GM21390 (cell line): Measurements from ENCODE around the gene NINJ2.

Source experiments
- ATAC-seq: cut with Tn5 transposase; IDR thresholded peaks from one replicate; pipeline ENCODE4 v1.9.1; 2021; ENCODE audit not compliant: unreplicated experiment

Gene NINJ2

GRCh38 chr12:617304-617915 lies 45.8 kb downstream of the NINJ2 start:
- no peak for ATAC-seq

GRCh38 chr12:615620-616019 lies 47.6 kb downstream of the NINJ2 start:
- no peak for ATAC-seq

- no peak for ATAC-seq
These were observed 48.8 kb downstream of the NINJ2 start for GRCh38 chr12:614411-614970.

GRCh38 chr12:613996-614395 lies 49.2 kb downstream of the NINJ2 start:
- no peak for ATAC-seq

GRCh38 chr12:612886-613285 lies 50.4 kb downstream of the NINJ2 start:
- no peak for ATAC-seq

GRCh38 chr12:612293-612692 lies 51.0 kb downstream of the NINJ2 start:
- no peak for ATAC-seq

- ATAC-seq = no peak
These were observed 51.5 kb downstream of the NINJ2 start for GRCh38 chr12:611721-612120.

GRCh38 chr12:608921-609320 lies 54.3 kb downstream of the NINJ2 start:
- no peak for ATAC-seq

- ATAC-seq = no peak
These were observed 54.8 kb downstream of the NINJ2 start for GRCh38 chr12:608413-608812.

GRCh38 chr12:607541-608001 lies 55.7 kb downstream of the NINJ2 start:
- ATAC-seq = no peak

GRCh38 chr12:604956-605355 lies 58.3 kb downstream of the NINJ2 start:
- no peak for ATAC-seq

GRCh38 chr12:602700-603068 lies 60.6 kb downstream of the NINJ2 start:
- no peak for ATAC-seq

GRCh38 chr12:601976-602699 lies 61.1 kb downstream of the NINJ2 start:
- no peak for ATAC-seq

GRCh38 chr12:599756-600155 lies 63.5 kb downstream of the NINJ2 start:
- ATAC-seq = no peak

- ATAC-seq = no peak
These were observed 65.2 kb downstream of the NINJ2 start for GRCh38 chr12:597926-598568.

- ATAC-seq = no peak
These were observed 69.6 kb downstream of the NINJ2 start for GRCh38 chr12:593396-594270.

GRCh38 chr12:592024-592505 lies 71.2 kb downstream of the NINJ2 start:
- no peak for ATAC-seq

GRCh38 chr12:591167-592023 lies 71.8 kb downstream of the NINJ2 start:
- ATAC-seq = no peak

GRCh38 chr12:590206-590750 lies 73.0 kb downstream of the NINJ2 start:
- ATAC-seq = no peak

- ATAC-seq = no peak
These were observed 74.6 kb downstream of the NINJ2 start for GRCh38 chr12:588646-589045.
